Mesothelial cell of epicardium (in vitro differentiated cells): ENCODE data around the gene PSG7. TPM values are rescaled to one million over a fixed set of nuclear protein-coding genes. Genes with fewer than 3 reads are reported as not detected.
"Not testable (repeated sequence)": the region's sequence is repeated elsewhere in the genome, so short reads cannot be mapped to it uniquely, and the experiment has no call there.

Experiments
- DNase-seq, 2 experiments: peaks; one replicate each; pipeline ENCODE4 v3.0.0; 2021; ENCODE audit warnings: low spot score in 2 of 2; ENCODE audit not compliant: unreplicated experiment in 2 of 2
- H3K27ac Mint-ChIP-seq: 2 replicates; pipeline ENCODE4 v1.8.0; 2021; ENCODE audit warnings: mixed read lengths
- H3K27me3 Mint-ChIP-seq: 2 replicates; pipeline ENCODE4 v1.8.0; 2021; ENCODE audit warnings: low read depth, mixed read lengths
- H3K36me3 Mint-ChIP-seq: 2 replicates; pipeline ENCODE4 v1.8.0; 2021; ENCODE audit warnings: mixed read lengths
- H3K4me1 Mint-ChIP-seq: 2 replicates; pipeline ENCODE4 v1.8.0; 2021; ENCODE audit warnings: mixed read lengths
- H3K4me3 Mint-ChIP-seq: 2 replicates; pipeline ENCODE4 v1.8.0; 2021; ENCODE audit warnings: mild to moderate bottlenecking, moderate library complexity, mixed read lengths
- H3K9me3 Mint-ChIP-seq: 2 replicates; pipeline ENCODE4 v1.8.0; 2021; ENCODE audit warnings: mixed read lengths
- total RNA-seq: library from RNA; stranded (reverse); gene quantifications from 3 replicates; pipeline ENCODE4 v1.2.1, GENCODE V29; 2021
- TF ChIP-seq, protein P1 (sequence below): fragments of 200-600 bp; sonication (generic); IDR thresholded peaks from one replicate; pipeline ENCODE4 v1.5.0; 2021; ENCODE audit warnings: antibody characterized with exemption; ENCODE audit not compliant: unreplicated experiment

Gene PSG7
- total RNA-seq, 1 donor from 2014 or later = not detected

DNA sequence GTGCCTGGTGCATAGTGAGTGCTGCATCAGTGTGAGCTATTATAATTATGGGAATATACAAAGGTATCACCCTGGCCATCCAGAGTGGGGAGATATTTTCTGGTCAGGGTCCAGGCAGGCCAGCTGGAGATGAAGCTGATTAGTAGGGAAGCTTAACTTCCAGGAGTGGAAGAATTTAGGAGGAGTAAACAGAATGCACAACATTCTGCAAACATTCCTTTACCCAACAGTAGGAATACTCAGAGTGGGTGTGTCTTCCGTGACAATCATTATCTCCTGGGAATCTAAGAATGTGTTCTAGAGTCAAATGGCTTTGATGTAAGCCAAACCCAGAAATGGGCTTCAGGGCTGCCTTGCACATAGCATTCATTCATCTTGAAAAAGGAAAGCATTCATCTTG, 38.4 kb downstream of the PSG7 start:
- H3K4me1 Mint-ChIP-seq, DNase-seq, H3K27ac Mint-ChIP-seq, H3K36me3 Mint-ChIP-seq, H3K4me3 Mint-ChIP-seq, H3K27me3 Mint-ChIP-seq: not testable (repeated sequence)
- H3K9me3 Mint-ChIP-seq = peaks cover 66% of the 10 kb centered on the region

DNA sequence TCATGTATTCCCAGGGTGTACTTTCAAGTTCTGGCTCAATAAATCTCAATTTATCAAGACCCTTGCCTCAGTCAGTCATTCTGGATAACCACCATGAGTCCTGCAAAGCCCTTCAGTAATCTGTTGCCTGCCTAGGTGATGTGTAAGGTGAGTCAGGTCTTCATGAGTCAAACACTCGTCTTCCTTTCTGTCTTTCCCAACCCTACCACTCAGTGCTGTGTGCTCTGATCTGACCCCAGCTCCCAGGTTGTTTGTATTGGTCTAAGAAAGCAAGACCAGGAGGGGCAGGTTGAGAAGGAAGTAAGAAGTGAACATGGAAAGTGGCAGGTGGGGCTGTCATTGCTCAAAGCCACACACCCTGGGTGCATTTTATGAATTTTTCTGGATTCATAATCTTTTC, 39.3 kb downstream of the PSG7 start:
- H3K27me3 Mint-ChIP-seq, DNase-seq, H3K36me3 Mint-ChIP-seq, H3K27ac Mint-ChIP-seq, H3K4me1 Mint-ChIP-seq, H3K4me3 Mint-ChIP-seq: not testable (repeated sequence)
- peaks cover 63% of the 10 kb centered on the region for H3K9me3 Mint-ChIP-seq

DNA sequence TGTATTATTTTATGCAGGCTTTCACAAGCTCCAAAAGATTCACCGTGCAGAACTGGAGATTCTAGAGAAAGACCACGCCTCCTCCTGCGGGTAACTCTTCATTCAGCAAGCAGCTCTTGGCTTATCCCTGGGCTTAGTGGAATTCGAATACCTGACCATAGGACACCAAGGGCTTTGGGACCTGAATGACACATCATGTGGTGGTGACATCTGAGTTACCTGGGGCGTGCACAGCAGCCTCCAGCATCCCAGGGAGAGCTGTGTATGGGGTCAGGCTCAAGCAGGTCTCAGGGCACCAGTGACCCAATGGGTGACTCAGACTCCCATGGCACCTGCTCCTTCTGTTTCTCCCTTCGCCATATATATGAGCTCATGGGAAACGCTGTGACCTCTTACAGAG, 46.6 kb downstream of the PSG7 start:
- H3K9me3 Mint-ChIP-seq = peaks cover 56% of the 10 kb centered on the region
- not testable (repeated sequence) for H3K27me3 Mint-ChIP-seq, H3K36me3 Mint-ChIP-seq, H3K4me3 Mint-ChIP-seq, H3K4me1 Mint-ChIP-seq, H3K27ac Mint-ChIP-seq, DNase-seq

DNA sequence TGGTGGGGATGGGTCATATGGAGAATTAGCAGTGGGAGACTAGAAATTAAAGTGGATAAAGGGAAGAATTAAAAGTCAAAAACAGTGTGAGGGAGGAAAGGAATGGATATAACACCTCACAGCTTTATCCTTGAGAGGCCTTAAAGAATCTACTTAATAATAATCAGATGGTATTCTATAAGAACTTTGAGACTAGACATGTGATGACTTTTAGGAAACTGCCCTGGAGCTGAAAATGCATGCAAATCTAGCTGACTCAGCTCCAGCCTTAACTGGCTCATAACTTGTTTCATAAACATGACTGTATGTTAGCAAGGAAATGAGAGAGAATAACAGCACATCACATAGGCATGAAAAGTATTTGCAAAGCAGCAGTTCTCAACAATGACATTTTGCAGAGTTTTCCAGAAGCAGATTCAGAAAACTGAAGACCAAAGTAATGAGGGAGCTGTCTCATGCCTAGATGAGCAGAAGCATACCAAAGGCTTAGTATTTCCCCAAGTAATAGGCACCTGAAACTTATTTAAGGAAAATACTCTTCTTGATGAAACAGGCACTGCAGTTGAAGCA, 49.0 kb downstream of the PSG7 start:
- H3K27me3 Mint-ChIP-seq, H3K4me1 Mint-ChIP-seq, H3K27ac Mint-ChIP-seq, H3K36me3 Mint-ChIP-seq, DNase-seq, H3K4me3 Mint-ChIP-seq: not testable (repeated sequence)
- H3K9me3 Mint-ChIP-seq = peaks cover 69% of the 10 kb centered on the region

DNA sequence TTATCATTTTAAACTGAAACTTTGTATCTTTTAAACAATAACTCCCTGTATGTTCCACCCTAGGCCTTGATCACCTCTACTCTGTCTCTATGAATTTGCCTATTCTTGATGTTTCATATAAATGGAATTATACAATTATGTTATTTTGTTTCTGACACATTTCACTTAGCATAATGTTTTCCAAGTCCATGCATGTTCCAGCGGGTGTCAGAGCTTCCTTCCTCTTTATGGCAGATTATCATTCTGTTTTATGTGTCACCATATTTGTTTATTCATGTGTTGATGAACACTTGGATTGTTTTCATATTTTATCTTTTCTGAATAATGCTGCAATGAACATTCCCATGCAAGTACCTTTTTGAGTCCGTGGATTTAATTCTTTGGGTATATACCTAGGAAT, 54.3 kb downstream of the PSG7 start:
- not testable (repeated sequence) for H3K36me3 Mint-ChIP-seq, DNase-seq, H3K4me1 Mint-ChIP-seq, H3K27ac Mint-ChIP-seq, H3K4me3 Mint-ChIP-seq, H3K27me3 Mint-ChIP-seq
- peaks cover 79% of the 10 kb centered on the region for H3K9me3 Mint-ChIP-seq

DNA sequence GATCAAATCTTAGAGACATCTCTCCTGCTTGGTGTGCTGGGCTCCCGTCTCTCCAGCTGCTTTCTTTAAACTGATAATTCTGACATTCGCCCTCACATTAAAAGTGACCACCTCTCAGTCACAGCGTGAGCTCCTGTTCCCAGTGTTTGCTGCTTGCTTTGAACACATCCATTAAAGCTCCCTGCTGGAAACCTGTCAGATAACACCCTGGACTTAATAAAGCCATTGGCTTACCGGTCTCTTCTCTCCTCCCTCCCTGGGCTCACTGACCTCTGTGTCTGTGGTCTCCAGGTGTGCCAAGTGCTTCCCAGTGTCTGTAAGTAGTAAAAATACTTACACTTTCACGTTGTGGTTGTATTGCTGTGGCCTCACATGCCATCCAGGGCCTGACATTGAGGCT, 55.0 kb downstream of the PSG7 start:
- not testable (repeated sequence) for H3K36me3 Mint-ChIP-seq, H3K27ac Mint-ChIP-seq, H3K4me3 Mint-ChIP-seq, DNase-seq, H3K4me1 Mint-ChIP-seq, H3K27me3 Mint-ChIP-seq
- H3K9me3 Mint-ChIP-seq = peaks cover 75% of the 10 kb centered on the region

DNA sequence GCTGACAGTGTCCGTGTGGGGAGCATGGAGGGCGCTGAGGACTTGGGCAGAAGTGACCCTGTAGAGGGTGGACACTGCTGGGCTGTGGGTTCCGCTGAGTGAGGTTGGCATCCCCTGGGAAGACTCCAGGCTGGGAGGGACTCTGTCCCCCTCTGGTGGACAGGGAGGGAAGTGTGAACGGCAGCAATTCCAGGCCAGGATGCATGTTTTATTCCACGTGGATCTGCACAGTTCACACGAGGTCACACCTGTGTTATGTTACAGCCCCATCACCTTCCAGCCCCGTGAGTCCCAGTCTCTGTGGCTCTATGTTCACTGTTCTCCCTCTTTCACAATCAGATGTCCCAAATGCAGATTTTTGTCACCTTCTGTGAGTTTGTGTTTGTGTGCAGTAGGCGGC, 55.7 kb downstream of the PSG7 start:
- H3K4me3 Mint-ChIP-seq, H3K27ac Mint-ChIP-seq, H3K4me1 Mint-ChIP-seq, H3K27me3 Mint-ChIP-seq, H3K36me3 Mint-ChIP-seq, DNase-seq: not testable (repeated sequence)
- peaks cover 68% of the 10 kb centered on the region for H3K9me3 Mint-ChIP-seq
- TF ChIP-seq, protein P1, sequence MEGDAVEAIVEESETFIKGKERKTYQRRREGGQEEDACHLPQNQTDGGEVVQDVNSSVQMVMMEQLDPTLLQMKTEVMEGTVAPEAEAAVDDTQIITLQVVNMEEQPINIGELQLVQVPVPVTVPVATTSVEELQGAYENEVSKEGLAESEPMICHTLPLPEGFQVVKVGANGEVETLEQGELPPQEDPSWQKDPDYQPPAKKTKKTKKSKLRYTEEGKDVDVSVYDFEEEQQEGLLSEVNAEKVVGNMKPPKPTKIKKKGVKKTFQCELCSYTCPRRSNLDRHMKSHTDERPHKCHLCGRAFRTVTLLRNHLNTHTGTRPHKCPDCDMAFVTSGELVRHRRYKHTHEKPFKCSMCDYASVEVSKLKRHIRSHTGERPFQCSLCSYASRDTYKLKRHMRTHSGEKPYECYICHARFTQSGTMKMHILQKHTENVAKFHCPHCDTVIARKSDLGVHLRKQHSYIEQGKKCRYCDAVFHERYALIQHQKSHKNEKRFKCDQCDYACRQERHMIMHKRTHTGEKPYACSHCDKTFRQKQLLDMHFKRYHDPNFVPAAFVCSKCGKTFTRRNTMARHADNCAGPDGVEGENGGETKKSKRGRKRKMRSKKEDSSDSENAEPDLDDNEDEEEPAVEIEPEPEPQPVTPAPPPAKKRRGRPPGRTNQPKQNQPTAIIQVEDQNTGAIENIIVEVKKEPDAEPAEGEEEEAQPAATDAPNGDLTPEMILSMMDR = peak; percentile 20

DNA sequence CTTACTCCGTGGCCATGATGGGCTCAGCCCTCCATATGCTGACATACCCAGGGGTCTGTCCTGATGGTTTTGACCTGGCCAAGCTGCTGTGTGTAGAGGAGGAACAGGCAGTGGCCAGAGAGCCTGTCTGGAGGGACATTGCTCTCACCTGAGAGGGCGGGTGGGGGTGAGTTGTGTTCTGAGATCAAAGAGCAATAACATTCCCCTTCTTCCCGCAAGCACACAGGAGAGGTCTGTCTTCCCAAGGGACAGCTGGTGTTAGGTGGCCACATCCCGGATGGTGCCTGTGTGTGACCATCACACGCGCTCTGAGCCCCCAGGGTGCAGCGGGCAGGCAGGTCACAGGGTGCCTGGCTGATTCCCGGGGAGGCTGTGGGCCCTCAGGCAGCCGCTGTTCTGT, 56.4 kb downstream of the PSG7 start:
- DNase-seq, H3K27ac Mint-ChIP-seq, H3K27me3 Mint-ChIP-seq, H3K4me3 Mint-ChIP-seq, H3K4me1 Mint-ChIP-seq, H3K36me3 Mint-ChIP-seq: not testable (repeated sequence)
- peaks cover 65% of the 10 kb centered on the region for H3K9me3 Mint-ChIP-seq

DNA sequence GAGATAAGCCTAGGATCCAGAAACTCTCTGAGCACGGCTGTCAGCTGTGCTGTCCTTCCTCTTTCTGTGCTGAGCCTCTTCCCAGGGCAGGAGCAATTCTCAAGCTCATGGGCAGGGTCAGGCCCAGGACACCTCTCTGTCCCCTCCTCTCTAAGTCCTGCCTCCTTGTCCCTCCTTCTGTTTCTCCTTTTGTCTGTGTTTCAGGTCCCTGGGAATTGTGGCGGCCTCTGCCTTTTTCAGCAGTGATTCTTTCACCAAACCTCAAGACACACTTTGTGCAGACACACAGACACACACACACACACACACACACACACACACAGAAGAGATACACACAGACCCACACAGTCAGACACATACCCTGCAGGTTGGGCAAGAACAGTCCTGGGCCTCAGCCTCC, 57.4 kb downstream of the PSG7 start, which contains the start of gene PSG1:
TSS of gene PSG1 (minus strand) at position 101 of the 400 bp plus-strand sequence. CDS start 132 bp downstream, outside the sequence.
- TF ChIP-seq, protein P1 = no peak
- Mint-ChIP-seq H3K9me3 (peaks cover 64% of the 10 kb centered on the region), H3K4me3 (no peak within 1 kb of the TSS), H3K27me3 (no peaks in the 10 kb centered on the region), H3K27ac (no peak within 1 kb of the TSS), H3K4me1 (no peaks in the 10 kb centered on the region), H3K36me3 (peaks cover 8% of the 10 kb centered on the region)
- DNase-seq = no peak

DNA sequence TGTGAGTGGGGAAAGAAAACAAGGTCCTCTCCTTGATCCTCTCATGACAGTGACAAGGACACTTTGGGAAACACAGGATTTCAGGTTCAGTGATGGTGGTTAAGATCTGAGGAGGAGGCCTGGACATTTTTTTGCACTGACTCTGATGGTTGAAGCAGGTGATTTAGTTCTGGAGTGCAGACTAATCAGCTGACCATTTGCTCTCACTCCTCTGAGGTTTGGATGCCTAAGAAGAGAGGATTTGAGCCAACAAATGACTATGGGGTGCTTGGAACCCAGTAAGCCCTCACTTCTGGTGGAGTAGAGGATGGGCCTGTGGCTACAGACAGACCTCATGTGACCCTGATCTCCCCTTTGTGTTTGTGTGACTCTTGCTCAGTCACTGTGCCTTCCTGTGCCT, 60.4 kb downstream of the PSG7 start:
- H3K27ac Mint-ChIP-seq, H3K36me3 Mint-ChIP-seq, H3K4me3 Mint-ChIP-seq, H3K27me3 Mint-ChIP-seq, H3K4me1 Mint-ChIP-seq, DNase-seq: not testable (repeated sequence)
- peaks cover 64% of the 10 kb centered on the region for H3K9me3 Mint-ChIP-seq

DNA sequence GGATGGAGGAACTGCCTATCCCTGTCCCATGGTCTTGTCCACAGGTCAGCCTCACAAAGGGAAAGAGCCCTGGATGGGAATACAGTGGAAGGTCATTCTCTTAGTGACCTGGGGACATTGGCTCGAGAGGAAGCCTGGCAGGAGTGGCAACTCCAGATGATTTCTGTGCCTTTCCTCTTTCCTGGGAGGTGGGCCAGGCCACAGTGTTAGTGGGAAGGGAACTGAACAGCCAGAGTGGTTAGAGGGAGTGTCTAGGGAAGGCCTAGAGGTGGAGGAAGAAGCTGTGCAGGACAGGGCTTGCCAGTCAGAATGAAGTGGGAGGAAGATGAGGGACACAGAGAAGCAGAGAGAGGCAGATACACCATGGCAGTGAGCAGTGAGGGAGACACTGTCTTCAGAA, 61.1 kb downstream of the PSG7 start:
- not testable (repeated sequence) for H3K4me3 Mint-ChIP-seq, H3K4me1 Mint-ChIP-seq, DNase-seq, H3K27me3 Mint-ChIP-seq, H3K27ac Mint-ChIP-seq
- H3K9me3 Mint-ChIP-seq = peaks cover 65% of the 10 kb centered on the region
- H3K36me3 Mint-ChIP-seq = peaks cover 11% of the 10 kb centered on the region

DNA sequence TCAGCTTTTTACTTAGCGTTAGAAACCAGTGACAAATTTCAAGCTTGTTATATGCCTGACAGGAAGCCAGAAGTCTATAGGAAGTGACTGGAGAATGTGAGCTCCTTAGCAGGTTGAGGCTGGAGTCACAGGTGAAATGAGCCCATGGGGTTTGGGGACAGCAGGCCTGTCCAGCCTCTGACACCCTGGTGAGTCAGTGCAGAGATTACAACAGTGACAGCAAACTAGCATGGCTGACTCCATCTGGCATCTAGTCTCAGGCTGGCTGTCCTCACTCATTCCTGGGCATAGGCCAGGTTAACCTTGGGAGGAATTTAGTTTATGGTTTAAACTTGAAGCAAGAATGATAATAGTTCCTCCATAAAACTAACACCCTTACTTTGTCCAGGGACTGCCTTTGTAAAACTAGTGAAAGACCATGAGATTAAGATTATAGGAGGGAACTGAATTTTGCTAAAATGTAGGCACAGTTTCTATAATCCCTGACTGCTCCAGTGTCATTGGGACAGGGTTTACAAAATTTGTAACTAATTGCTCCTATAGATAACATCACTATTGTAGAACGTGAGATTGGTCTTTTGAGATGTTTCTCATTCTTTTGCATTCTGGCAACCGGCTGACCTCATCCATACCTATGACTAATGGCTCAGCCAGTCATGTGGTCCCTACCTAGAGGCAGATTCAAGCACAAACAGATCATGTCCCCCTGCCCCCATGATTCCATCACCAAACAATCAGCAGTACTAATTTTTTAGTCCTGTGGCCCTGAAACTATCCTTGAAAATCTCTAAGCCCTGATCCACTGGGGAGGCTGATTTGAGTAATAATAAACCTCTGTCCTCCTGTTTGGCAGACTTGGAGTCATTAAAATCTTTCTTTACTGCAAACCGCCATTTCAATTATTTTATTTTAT, 61.9 kb downstream of the PSG7 start:
- not testable (repeated sequence) for H3K4me3 Mint-ChIP-seq, DNase-seq, H3K27ac Mint-ChIP-seq, H3K36me3 Mint-ChIP-seq, H3K4me1 Mint-ChIP-seq, H3K27me3 Mint-ChIP-seq
- peaks cover 64% of the 10 kb centered on the region for H3K9me3 Mint-ChIP-seq
